OCI-LY7 (cell line): ENCODE data around the gene SERINC1. TPM values are rescaled to one million over a fixed set of nuclear protein-coding genes. Genes with fewer than 3 reads are reported as not detected.

Experiments used
- BruUV-seq: library from RNA; stranded (reverse); fragments of 400-500 nt; replicated peaks from 2 replicates; lab custom pipeline; 2021; lab: Mats Ljungman, UMichigan
- CTCF ChIA-PET: fragments of 300-600 bp; sonication (Branson Sonifier 250); formaldehyde crosslinking; loops from one replicate; lab custom pipeline; 2022; ENCODE audit warnings: antibody characterized with exemption; ENCODE audit not compliant: unreplicated experiment; lab: Charles Lee
- POLR2A ChIA-PET: fragments of 300-600 bp; sonication (Branson Sonifier 250); formaldehyde crosslinking; loops from one replicate; lab custom pipeline; 2022; ENCODE audit warnings: antibody characterized with exemption; lab: Charles Lee
- DNase-seq: peaks from one replicate; pipeline ENCODE4 v3.0.0-alpha.2; 2015; ENCODE audit warnings: low spot score
- H2AFZ ChIP-seq: fragments of 200-600 bp; sonication (generic), shearing (Covaris generic); 2 replicates; pipeline ENCODE4 v1.6.1; 2014; ENCODE audit warnings: mild to moderate bottlenecking, antibody characterized with exemption, low read length, moderate library complexity
- H3K27ac ChIP-seq: fragments of 200-600 bp; sonication (generic); 2 replicates; pipeline ENCODE4 v1.5.1; 2014; ENCODE audit warnings: mixed run types, low read depth, mild to moderate bottlenecking, moderate library complexity, low read length, inconsistent platforms; ENCODE audit not compliant: poor library complexity, severe bottlenecking
- H3K36me3 ChIP-seq: fragments of 200-600 bp; sonication (generic); 2 replicates; pipeline ENCODE4 v1.6.1; 2014; ENCODE audit warnings: mild to moderate bottlenecking, antibody characterized with exemption, low read length, moderate library complexity, mixed read lengths; ENCODE audit not compliant: insufficient read depth
- H3K4me1 ChIP-seq: fragments of 200-600 bp; sonication (generic); 2 replicates; pipeline ENCODE4 v1.5.1; 2014; ENCODE audit warnings: mild to moderate bottlenecking, low read length; ENCODE audit not compliant: insufficient read depth, poor library complexity, severe bottlenecking
- H3K4me2 ChIP-seq: fragments of 200-600 bp; sonication (generic); 2 replicates; pipeline ENCODE4 v1.6.1; 2014; ENCODE audit warnings: mild to moderate bottlenecking, low read length
- H3K4me3 ChIP-seq: fragments of 200-600 bp; sonication (generic); 2 replicates; pipeline ENCODE4 v1.5.1; 2014; ENCODE audit warnings: mild to moderate bottlenecking, low read depth, low read length; ENCODE audit not compliant: poor library complexity, severe bottlenecking
- H3K79me2 ChIP-seq: fragments of 200-600 bp; sonication (generic); 2 replicates; pipeline ENCODE4 v1.6.1; 2016; ENCODE audit warnings: low read depth, mild to moderate bottlenecking, low read length, moderate library complexity, mixed read lengths; ENCODE audit not compliant: insufficient read depth
- H3K9me2 ChIP-seq: fragments of 200-600 bp; sonication (generic); 2 replicates; pipeline ENCODE4 v1.6.1; 2016; ENCODE audit warnings: mild to moderate bottlenecking, low read length, mixed read lengths; ENCODE audit not compliant: insufficient read depth
- H3K9me3 ChIP-seq: fragments of 200-600 bp; sonication (generic); 2 replicates; pipeline ENCODE4 v1.6.1; 2014; ENCODE audit warnings: mild to moderate bottlenecking, mixed run types, low read length, mixed read lengths
- H4K20me1 ChIP-seq: fragments of 200-600 bp; sonication (generic); 2 replicates; pipeline ENCODE4 v1.6.1; 2014; ENCODE audit warnings: mild to moderate bottlenecking, antibody characterized with exemption, low read length, moderate library complexity, mixed read lengths; ENCODE audit not compliant: insufficient read depth
- EZH2phosphoT487 ChIP-seq: fragments of 200-600 bp; sonication (generic); IDR thresholded peaks from 2 replicates; pipeline ENCODE4 v1.6.1; 2018; ENCODE audit warnings: low read depth, borderline replicate concordance, mild to moderate bottlenecking, mixed run types, antibody characterized with exemption, low read length, moderate library complexity, mixed read lengths
- intact Hi-C: fragments of 100-400 bp; cut with micrococcal nuclease; formaldehyde crosslinking; loops from one replicate; pipeline ENCODE4 v1.10.0; 2022; ENCODE audit not compliant: unreplicated experiment
- total RNA-seq, 2 experiments: library from RNA; depleted of rRNA in 1 of 2; stranded (reverse); fragments of >200 nt in 1 of 2; shearing (Covaris generic) in 1 of 2; gene quantifications; 2 replicates each; pipeline ENCODE4 v1.2.3, GENCODE V29; 2014 to 2022
- TF ChIP-seq, protein P1 (sequence below): fragments of 200-600 bp; sonication (generic); conservative IDR thresholded peaks from 2 replicates; pipeline ENCODE4 v1.5.1; 2014; ENCODE audit warnings: mild to moderate bottlenecking, antibody characterized with exemption, low read length, moderate library complexity, mixed read lengths

SERINC1 gene
- total RNA-seq, 2 experiments from 2014 or later = 12.8 to 26.0 TPM

DNA sequence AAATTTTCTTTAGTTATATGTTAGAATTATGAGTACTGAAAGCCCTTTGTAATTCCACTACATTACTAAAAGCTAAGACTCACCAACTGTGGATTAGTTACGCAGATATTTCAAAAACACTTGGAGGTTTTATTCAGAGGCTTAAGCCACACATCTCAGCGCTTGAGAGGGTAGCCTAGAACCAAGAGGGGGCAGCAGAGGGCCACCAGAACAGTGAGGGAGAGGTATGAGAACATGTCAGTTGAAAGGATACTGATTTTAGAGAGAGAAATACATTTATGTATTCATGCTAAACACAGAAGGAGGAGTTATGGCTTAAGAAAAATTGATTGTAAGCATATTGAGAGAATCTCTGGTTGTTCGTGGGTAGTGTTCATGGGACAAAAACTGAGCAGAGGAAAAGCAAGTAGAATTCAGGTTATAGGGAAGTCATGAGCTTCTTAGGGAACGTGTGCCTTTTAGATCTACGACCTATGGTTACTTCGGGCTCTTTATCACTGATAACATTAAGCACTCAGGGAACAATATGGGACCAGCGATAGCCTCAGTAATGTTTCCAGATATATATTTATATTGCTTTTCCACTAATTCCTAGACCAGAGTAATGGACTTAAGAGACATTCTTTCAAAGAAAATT lies 20.4 kb upstream of the SERINC1 start:
- ChIA-PET CTCF (interaction anchor here (2.2 kb wide), 1 partner anchor 38 kb away, joined by 8 read pairs; no protein-coding TSS in a partner anchor), POLR2A (interaction anchor here (1.0 to 1.4 kb wide), 3 partner anchors 26 to 95 kb away, joined by 3 to 4 read pairs (median 3); no protein-coding TSS in a partner anchor)
- Histone ChIP-seq H2AFZ (no peak overlapping the region), H3K9me2 (no peaks in the 10 kb centered on the region), H3K9me3 (no peaks in the 10 kb centered on the region), H3K4me3 (no peak overlapping the region), H3K36me3 (no peaks in the 10 kb centered on the region), H3K27ac (no peak overlapping the region), H3K4me1 (no peaks in the 10 kb centered on the region), H3K79me2 (no peaks in the 10 kb centered on the region), H4K20me1 (no peaks in the 10 kb centered on the region), H3K4me2 (no peak overlapping the region)
- intact Hi-C loops = loop anchor here (1.0 to 10.0 kb wide), 3 partner anchors 38 to 345 kb away; no protein-coding TSS in a partner anchor
- peak; percentile 63 for DNase-seq
- TF ChIP-seq EZH2phosphoT487 = no peak
- TF ChIP-seq, protein P1, sequence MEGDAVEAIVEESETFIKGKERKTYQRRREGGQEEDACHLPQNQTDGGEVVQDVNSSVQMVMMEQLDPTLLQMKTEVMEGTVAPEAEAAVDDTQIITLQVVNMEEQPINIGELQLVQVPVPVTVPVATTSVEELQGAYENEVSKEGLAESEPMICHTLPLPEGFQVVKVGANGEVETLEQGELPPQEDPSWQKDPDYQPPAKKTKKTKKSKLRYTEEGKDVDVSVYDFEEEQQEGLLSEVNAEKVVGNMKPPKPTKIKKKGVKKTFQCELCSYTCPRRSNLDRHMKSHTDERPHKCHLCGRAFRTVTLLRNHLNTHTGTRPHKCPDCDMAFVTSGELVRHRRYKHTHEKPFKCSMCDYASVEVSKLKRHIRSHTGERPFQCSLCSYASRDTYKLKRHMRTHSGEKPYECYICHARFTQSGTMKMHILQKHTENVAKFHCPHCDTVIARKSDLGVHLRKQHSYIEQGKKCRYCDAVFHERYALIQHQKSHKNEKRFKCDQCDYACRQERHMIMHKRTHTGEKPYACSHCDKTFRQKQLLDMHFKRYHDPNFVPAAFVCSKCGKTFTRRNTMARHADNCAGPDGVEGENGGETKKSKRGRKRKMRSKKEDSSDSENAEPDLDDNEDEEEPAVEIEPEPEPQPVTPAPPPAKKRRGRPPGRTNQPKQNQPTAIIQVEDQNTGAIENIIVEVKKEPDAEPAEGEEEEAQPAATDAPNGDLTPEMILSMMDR = peak; percentile 96
- no TSS peak for BruUV-seq

DNA sequence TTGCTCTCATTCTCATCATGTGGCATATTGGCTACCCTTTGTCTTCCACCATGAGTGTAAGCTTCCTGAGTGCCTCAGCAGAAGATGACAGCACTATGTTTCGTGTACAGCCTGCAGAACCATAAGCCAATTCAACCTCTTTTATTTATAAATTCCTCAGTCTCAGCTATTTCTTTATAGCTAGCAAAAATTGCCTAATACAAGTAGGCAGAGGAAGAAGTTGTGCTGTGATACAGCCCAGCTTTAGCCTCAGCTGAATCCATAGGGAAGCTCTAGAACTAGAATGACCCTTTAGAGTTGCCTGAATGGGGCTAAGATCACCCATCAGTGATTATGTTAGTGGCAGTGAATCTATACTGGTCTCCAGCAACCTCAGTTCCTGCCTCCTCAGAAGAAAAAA lies 19.0 kb upstream of the SERINC1 start:
- H3K79me2 ChIP-seq = no peaks in the 10 kb centered on the region
- H3K4me2 ChIP-seq = no peak overlapping the region
- no peaks in the 10 kb centered on the region for H3K36me3 ChIP-seq
- DNase-seq = no peak
- no peak overlapping the region for H3K4me3 ChIP-seq
- no peaks in the 10 kb centered on the region for H4K20me1 ChIP-seq
- H3K27ac ChIP-seq = no peak overlapping the region
- no peaks in the 10 kb centered on the region for H3K4me1 ChIP-seq
- no TSS peak for BruUV-seq
- intact Hi-C loops = loop anchor here (5.0 to 10.0 kb wide), 2 partner anchors 234 to 347 kb away; no protein-coding TSS in a partner anchor
- CTCF ChIA-PET = no interaction called here
- TF ChIP-seq, protein P1 = no peak
- TF ChIP-seq EZH2phosphoT487 = no peak
- H3K9me2 ChIP-seq = no peaks in the 10 kb centered on the region
- H2AFZ ChIP-seq = no peak overlapping the region
- POLR2A ChIA-PET = interaction anchor here (1.4 to 1.9 kb wide), 2 partner anchors 19 to 93 kb away, joined by 3 to 6 read pairs; no protein-coding TSS in a partner anchor
- H3K9me3 ChIP-seq = no peaks in the 10 kb centered on the region

- Histone ChIP-seq H2AFZ (no peak overlapping the region), H3K9me3 (no peaks in the 10 kb centered on the region), H4K20me1 (no peaks in the 10 kb centered on the region), H3K4me2 (no peak overlapping the region), H3K4me3 (no peak overlapping the region), H3K9me2 (no peaks in the 10 kb centered on the region), H3K4me1 (no peaks in the 10 kb centered on the region), H3K79me2 (no peaks in the 10 kb centered on the region), H3K36me3 (no peaks in the 10 kb centered on the region), H3K27ac (no peak overlapping the region)
- intact Hi-C loops = no loop called here
- DNase-seq = peak; percentile 11
- CTCF ChIA-PET = interaction anchor here (0.6 kb wide), 1 partner anchor 816 kb away, joined by 3 read pairs; no protein-coding TSS in a partner anchor
- no TSS peak for BruUV-seq
- TF ChIP-seq, protein P1 = peak; percentile 51
- TF ChIP-seq EZH2phosphoT487 = no peak
- POLR2A ChIA-PET = interaction anchor here (0.6 kb wide), 2 partner anchors 82 to 88 kb away, joined by 3 to 4 read pairs; no protein-coding TSS in a partner anchor
Measured at GRCh38 chr6:122484760-122485159, 13.2 kb upstream of the SERINC1 start.
